GM21528 (cell line): ENCODE measurements around the gene ABHD13.
"Not testable (repeated sequence)": the region's sequence is repeated elsewhere in the genome, so short reads cannot be mapped to it uniquely, and the experiment has no call there.

Experiments
- ATAC-seq: cut with Tn5 transposase; IDR thresholded peaks from one replicate; pipeline ENCODE4 v1.9.1; 2021; ENCODE audit warnings: mild to moderate bottlenecking, moderate library complexity; ENCODE audit not compliant: unreplicated experiment, low FRiP score

The ABHD13 gene

DNA sequence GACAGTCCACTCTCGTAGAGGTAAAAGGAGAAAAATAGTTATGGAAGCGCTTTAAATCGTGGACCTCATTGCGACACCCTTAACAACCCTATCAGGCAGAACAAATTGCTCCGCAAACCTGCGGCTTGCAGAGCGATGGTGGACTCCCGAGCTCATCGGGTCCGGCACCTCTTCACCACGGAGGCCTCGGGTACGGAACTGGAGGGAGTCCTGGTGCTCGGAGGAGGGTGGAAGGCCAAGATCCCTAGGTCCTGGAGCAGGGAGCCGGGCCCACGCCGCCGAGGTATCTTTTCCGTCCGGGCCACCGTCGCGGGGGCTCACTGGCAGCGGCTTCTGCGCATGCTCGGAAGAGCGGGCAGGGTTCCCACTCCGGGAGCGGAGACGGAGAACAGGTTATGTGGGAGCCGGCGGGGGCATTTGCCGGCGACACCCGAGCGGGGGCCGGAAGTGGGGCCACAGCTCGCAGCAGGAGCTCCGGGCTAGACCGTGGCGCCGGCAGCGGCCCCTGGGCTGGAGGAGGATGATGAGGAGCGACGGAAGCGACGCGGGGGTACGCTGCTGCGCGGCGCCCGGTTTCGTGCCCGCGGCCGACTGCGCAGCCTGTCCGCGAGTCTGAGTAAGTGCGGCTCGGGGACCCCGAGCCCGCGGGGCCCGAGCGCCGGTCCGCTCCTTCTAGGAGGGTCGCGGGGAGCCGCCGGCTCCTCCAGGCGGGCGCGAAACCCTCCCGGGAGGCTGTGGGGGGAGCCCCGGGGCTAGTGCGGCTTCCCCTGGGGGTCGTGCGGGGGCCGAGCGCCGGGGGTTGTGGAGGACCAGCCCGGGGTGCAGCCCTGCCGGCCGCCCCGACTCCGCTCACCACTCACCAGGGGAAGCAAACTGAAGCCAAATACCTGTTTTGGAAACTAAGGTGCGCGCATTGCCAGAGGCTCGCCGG is at the start of gene ABHD13:
TSS of gene ABHD13 (plus strand) at position 349 of the 931 bp plus-strand sequence. CDS start 10,827 bp downstream, outside the sequence.
- peak; percentile 83 for ATAC-seq

DNA sequence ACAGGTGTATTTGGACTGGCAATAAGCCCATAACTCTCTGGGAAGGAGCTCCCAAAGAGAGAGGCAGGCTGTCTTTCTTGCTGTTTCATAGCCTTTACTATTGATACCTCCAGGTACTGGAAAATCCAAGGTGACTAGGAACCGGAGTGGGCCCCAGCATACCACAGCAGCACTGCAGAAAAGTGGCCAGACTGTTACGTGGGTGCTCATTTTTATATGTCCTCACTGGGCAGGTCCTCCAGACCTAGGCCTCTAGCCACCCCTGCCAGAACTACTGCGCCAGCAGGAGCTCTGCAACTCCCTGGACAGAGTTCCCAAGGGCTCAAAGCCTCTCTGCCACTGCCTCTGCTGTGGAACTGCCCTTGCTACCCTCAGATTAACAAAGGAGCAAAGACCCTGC is 49.3 kb upstream of the ABHD13 start:
- ATAC-seq, result no peak

DNA sequence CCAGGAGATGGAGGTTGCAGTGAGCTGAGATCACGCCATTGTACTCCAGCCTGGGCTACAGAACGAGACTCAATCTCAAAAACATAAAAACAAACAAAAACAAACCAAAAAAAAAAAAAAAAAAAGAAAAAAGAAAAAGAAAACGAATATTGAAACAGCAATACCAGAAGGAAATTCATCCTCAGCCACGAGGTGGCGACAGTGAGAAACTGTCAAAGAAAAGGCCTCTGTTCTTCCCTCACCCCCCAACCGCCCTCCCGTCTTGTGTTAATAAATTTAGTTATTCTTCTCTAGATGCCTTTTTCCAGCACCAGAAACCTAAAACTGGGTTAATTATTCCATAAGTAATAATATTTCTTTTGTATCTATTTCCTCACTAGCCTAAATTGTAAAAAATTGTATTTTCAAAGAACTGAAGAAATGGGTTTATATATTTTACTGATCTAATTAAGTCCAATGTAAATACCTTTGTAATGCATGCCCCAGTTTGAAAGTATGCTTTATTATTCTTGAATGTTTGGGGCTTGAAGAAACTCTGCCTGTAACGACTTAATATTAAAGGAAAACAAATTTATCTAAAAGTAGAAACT is 41.4 kb upstream of the ABHD13 start:
- ATAC-seq, result peak; percentile 67

DNA sequence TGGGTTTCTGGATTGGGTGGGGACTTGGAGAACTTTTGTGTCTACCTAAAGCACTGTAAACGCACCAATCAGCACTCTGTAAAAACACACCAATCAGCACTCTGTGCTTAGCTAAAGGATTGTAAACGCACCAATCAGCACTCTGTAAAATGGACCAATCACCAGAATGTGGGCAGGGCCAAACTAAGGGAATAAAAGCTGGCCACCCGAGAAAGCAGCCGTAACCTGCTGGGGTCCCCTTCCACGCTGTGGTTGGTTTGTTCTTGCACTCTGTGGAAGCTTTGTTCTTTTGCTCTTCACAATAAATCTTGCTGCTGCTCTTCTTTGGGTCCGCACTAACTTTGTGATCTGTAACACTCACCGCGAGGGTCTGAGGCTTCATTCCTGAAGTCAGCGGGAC is 40.1 kb upstream of the ABHD13 start:
- ATAC-seq, result no peak

DNA sequence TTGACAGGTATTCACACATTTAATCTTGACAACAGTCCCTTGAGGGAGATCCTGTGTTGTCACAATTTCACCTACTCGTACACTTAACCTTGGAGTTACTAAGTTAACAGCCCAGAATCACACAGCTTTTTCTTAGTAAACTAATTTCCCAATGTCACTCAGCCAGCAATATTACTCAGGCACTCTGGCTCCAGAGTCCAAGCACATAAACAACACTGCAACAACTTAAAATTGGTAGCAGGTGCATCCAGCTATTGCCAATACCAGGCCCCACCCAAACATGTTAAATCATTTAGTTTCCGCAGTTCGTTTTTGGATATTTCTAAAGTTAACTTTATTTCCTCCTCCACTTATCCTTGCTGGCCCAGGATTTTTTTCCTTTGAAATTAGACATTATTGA is 35.5 kb upstream of the ABHD13 start:
- ATAC-seq, result no peak

DNA sequence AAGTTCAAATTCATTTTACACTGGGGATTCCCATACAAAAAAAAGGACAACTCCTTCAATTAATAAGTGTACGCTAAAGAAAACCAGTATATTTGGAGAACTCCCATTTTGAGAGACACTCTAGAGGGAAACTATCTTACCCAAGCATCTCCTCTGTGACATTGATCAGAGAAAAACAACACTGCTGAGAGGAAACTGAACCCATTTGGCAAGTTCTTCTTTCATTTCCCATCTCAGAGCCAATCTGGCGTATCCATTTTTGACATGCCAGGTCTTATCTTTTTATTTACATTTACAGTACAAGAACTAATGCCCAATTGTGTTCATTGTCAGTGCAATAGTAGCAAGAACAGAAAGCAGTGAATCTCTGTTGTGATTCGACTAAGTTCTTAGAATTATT is 33.0 kb upstream of the ABHD13 start:
- ATAC-seq, result no peak

DNA sequence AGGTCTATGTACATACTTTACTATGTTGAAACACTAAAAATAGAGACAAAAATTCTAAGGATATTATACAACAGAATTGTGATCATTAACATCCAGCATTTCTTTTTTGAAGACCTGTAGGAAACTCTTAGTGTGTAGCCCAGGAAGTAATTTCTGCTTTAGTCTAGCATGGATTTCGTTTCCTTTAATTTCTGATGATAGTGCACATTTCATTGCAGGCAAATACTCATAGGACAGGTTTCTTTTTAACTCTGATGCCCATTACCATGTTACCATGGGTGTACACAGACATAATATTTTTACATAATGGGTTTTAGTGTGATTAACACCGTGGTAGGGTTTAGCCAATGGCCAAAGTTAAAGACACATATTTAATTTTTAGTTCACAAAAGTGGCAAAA is 29.9 kb upstream of the ABHD13 start:
- no peak for ATAC-seq

DNA sequence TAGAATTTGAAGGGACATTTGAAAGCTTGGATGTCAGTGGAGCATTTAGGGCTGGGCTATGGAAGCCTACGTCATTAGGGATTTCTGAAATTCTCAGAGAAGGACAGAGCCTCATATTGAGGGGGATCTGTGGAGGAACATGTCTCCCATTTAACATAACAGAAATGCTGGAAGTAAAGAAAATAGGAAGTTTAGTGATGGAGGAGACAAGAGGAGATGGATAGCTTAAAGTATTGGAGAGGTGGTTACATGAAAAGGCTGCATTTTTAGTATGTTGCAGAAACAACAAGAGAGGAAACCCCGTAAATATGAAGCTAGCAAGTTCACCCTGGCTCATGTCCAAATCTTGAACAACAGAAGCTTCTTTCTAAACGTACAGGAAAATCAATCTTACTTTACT is 27.3 kb upstream of the ABHD13 start:
- ATAC-seq, result no peak

DNA sequence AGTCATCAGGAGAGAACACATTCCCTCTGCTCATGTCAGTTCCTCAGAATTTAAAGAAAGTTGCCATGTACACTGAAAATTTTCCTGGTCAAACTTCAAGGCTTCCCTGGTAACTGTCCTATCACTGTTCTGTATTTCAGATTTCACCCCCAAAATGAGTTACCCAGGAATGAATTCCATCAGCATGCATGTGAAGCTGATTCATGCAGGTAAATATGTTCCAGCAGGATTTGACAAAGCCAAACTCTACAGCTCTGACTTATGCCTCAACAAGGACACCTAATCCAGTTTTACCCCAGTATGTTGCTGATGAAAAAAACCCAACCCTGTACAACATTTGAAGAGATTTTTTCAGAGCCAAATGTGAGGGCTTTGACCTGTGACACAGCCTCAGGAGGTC is 24.4 kb upstream of the ABHD13 start:
- ATAC-seq, result no peak

DNA sequence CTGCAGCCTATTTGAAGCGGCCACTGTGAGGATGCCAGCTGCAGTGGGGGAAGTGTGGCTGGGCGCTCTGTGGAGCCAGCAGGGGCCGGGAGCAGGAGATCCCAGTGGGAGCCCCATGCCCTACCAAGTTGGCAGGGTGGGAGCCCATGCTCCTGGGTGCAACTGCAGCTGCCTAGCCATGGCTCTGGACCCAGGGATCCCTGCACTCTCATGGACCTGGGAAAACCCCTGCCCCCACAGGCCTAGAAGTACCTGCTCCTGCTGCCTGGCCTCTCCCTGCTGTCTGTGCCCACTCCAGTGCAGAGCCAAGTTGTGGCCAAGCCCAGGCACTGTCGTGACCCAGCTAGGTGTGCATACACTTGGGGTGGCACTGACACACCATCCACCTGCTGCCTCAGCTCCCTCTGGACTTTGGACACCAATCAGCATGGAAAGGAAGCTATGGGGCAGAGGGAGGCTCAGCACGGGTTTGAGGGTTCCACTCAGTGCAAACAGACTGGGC is 23.7 kb upstream of the ABHD13 start:
- no peak for ATAC-seq

DNA sequence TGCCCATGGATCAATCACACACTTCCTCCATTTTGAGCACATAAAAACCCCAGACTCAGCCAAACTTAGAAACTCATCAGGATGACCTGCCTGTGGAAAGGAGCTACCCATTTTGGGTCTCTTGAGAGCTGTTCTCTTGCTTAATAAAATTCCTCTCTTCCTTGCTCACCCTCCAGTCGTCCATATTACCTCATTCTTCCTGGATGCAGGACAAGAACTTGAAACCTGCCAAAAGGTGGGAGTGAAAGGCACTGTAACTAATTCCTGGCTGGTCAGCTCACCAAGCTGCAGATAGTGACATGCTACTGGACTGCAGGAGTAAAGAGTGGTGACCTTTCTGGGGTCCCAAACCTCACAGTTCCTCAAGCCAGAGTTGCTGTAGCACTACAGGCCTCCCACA is 23.0 kb upstream of the ABHD13 start:
- no peak for ATAC-seq

DNA sequence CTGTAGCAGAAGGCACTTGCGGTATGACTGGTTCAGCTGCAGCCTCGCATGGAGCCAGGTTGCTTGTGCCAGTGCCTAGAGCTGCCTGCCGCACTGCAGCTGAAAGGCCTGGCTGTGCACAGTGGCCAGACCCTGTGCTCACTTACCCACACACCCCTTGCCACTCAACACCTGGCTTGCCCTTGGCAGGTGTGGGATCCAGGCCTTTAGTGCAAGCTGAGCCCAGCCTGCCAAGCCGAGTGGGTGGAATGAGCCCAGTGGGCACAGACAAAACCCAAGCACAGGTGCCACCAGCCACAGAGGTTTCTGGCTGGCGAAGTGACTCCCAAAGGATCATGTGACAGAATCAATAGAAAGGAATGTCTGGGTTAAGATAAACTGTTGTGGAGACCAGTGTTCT is 22.3 kb upstream of the ABHD13 start:
- no peak for ATAC-seq

DNA sequence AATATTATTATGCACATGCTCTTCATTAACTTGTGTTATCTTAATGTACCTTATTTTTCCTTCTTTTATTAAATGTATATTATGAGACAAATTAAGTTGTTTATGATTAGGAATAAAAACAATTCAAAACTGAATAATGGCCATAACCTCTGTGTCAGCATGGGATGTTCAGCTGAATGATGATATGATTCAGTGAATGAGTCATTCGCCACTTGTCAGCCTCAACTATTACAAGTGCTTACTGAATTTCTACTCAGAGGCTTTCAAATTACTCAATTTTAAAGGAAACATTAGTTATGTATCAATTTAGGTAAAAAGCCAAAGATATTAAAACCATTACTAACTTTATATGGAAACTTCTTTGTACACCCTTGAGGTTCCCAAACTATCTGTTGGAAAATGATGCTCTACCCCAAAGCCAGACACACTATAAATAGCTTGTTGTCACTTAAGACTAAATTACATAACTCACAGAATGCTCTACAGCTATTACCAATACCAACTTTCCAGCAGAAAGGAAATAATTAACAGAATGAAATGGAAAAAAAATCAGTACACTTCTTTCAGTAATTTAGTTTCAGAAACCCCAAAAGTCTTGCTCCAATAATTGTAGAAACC is 17.3 kb upstream of the ABHD13 start:
- no peak for ATAC-seq

DNA sequence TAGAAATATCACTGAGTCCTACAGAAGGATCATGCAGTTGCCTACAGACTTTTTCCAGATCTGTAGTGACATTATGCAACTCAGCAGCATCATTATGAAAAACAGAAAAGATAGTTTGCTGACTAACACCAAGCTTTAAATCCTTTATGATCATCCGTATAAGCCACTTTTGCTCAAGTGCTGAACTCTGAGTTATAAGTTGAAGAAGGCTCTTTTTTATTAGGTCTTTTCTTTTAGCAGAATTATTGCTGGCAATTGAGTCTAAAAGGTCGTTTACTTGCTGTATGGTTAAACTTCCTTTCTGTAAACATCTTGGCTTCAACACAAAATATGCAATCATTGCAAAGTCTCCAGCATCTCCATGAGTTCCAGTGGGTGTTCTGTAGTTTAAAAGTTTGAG is 7.6 kb upstream of the ABHD13 start:
- no peak for ATAC-seq

DNA sequence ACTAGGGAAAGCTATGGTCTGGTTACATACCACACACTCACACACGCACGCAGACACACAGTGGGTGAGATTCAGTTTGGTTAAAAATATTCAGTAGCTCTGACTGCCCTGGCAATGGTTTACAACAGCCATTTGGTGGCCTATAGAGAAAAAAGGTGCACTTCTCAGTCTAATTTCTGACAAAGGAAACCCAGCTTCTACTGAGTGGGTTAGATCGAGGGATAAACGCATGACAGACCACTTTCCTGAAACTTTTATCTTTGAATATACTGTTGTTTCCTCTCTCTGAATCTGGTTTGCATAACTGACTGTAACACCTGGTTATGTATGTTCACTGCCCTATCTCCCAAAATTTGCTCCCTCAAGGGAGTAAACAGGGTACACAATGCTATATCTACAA is 5.3 kb upstream of the ABHD13 start:
- peak; percentile 53 for ATAC-seq

DNA sequence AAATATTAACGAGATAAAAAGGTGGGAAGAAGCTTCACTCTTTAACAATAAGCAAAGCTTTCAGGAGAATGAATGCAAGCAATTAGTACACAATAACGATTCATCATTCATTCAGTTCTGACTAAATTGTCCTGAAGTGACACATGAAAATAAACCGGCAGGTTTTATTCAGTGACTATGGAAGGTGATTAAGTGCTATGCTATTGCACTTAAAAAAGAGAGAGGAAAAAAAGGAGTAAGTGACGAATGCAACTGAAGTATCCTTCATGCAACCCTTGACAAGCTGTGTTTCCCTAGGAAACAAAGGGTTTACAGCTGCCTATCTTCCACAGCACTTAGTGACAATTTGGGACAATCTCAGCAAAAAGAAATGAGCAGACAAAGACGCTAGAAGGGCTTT is 4.2 kb upstream of the ABHD13 start:
- ATAC-seq, result no peak

DNA sequence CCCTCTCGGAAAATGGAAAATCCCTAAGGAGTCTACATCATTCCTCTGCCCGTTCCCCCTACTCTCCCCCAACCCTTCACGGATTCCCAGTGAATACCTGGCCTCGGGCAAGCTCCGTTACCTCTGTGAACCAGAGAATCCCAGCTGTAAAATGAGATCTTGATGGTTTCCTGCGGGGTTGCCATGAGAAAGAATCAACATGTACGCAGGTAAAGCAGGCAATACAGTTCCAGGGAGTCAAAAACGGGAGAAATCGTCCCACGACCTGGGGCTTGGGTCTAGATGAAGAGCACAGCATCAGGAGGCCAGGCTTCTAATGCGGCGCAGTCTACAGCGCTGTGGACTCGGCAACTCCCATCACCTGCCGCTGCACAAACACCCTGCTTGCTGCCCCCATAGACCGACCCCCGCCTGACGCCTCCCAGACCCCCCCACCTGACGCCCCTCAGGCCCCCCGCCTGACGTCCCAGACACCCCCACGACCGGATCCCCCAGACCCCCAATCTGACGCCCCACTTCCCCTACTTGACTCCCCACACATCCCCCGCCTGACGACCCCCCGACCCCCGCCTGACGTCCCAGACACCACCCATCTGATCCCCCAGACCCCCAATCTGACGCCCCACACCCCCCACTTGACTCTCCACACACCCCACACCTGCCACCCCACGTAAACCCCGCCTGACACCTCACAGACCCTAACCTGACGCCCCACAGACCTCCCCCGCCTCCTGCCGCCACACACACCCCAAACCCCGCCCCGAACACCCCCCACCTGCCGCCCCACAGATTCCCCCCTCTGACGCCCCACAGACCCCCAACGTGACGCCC is 3.5 kb upstream of the ABHD13 start:
- ATAC-seq, result no peak

DNA sequence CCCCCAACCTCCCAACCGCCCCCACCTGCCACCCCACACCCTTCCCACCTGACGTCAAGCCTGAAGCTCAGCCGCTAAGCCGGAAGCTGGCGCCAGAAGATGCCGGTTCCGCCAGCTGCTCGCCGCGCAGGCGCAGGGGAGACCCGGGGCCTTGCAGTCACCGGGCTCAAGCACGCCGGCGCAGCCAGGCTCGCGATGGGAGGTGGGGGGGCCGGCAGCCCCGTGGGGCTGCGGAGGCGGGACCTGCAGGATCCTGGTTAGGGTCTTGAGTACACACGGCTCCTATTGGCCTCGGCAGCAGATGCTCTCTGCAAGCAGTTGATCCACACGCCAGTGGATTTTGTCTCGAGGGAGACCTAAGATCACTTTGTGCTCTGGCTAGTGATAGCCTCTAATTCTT is 2.8 kb upstream of the ABHD13 start, which contains the start of gene LIG4:
TSS of gene LIG4 (minus strand) at position 101 of the 400 bp plus-strand sequence. CDS start 4,268 bp downstream, outside the sequence.
- ATAC-seq, result peak; percentile 61

DNA sequence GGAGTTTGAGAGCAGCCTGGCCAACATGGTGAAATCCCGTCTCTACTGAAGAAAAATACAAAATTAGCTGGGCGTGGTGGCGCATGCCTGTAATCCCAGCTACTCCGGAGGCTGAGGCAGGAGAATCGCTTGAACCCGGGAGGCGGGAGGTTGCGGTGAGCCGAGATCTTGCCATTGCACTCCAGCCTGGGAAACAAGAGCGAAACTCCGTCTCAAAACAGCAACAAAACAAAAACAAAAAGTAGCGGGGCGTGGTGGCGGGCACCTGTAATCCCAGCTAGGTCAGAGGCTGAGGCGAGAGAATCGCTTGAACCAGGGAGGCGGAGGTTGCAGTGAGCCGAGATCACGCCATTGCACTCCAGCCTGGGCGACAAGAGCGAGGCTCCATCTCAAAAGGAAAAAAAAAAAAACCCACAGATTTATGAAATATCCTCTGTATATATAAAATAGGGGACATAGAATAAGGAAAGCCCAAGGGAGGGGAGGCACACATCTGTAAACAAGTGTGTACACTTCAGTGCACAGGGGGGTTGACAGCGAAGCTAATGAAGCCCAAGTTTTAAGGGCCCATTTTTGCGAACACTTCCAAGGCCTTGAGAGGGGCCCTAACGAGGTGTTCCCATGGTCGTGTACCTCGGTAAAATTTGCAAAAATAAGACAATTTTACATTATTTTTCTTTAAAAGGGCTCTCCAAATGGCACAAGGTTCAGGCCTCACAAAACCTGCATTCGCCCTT is 717 bp upstream of the ABHD13 start:
- ATAC-seq, result not testable (repeated sequence)

DNA sequence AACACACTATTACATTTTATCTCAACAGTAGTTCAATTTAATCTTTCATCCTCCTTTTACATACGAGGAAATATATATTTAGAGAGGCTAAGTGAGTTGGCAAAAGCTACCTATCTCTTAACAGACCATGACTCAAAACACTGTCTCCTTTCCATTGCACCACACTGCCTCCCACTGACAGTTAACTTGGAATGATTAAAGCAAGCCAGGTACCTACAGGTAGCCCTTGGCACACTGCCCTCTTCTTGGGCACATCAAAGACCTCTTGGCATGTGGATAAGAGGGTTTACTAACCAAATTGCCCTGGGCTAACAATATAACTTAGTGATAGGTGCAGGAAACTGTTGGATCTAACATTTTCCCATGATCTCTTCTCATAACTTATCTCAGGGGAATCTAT is 1.8 kb downstream of the ABHD13 start:
- no peak for ATAC-seq
